Mucosa of descending colon (tissue), 3 donors: ENCODE measurements around the gene CENPL. TPM values are rescaled to one million over a fixed set of nuclear protein-coding genes. Genes with fewer than 3 reads are reported as not detected.
"Not testable (repeated sequence)": the region's sequence is repeated elsewhere in the genome, so short reads cannot be mapped to it uniquely, and the experiment has no call there.

Source experiments
- ATAC-seq: fragments of 200-7000 bp; cut with Tn5 transposase; one replicate; pipeline ENCODE4 v1.9.1; 2020; ENCODE audit warnings: mild to moderate bottlenecking, moderate library complexity
- DNase-seq, 3 donors: peaks; one replicate each; pipeline ENCODE4 v3.0.0-alpha.2; 2020
- H3K36me3 ChIP-seq: fragments of 200-600 bp; one replicate; pipeline ENCODE4 v1.8.0; 2021; ENCODE audit warnings: low read depth, mild to moderate bottlenecking
- H3K4me1 ChIP-seq: fragments of 200-600 bp; one replicate; pipeline ENCODE4 v1.8.0; 2021; ENCODE audit warnings: low read depth, mild to moderate bottlenecking
- H3K4me3 ChIP-seq: fragments of 200-600 bp; one replicate; pipeline ENCODE4 v1.8.0; 2021; ENCODE audit warnings: mild to moderate bottlenecking
- H3K9me3 ChIP-seq: fragments of 200-600 bp; one replicate; pipeline ENCODE4 v1.8.0; 2021; ENCODE audit warnings: mild to moderate bottlenecking
- CTCF ChIP-seq: fragments of 200-600 bp; IDR thresholded peaks from one replicate; pipeline ENCODE4 v1.8.0; 2022; ENCODE audit warnings: antibody characterized with exemption, mild to moderate bottlenecking
- intact Hi-C, 2 donors: fragments of 100-400 bp; cut with DNase I in 1 of 2; cut with micrococcal nuclease in 1 of 2; formaldehyde crosslinking; loops; one replicate each; pipeline versions ENCODE4 v1.11.0 to v1.11.1; 2022; cut with DNase I, micrococcal nuclease
- total RNA-seq, 3 donors: library from RNA; stranded (reverse); fragmentation: NEBNext Ultra II Directional in 2 of 3; extraction: Animal tissue kit (Norgen Biotek cat#: 25700) in 2 of 3; gene quantifications; one replicate each; pipeline versions ENCODE4 v1.2.1 to v1.2.4, GENCODE V29; 2021 to 2023
- donor health status: DM: no; HTN: no; CAD: no; lungs with moderate emphysema.
- donor health status: DM: no; HTN: no; CAD: no.
- donor health status: DM: no; HTN: yes; CAD: no.

CENPL gene
- total RNA-seq, 3 donors from 2014 or later: 6.5 to 8.3 (median 6.7) TPM

GRCh38 chr1:173861731-173862145, 37.1 kb upstream of the CENPL start:
- peaks cover 10% of the 10 kb centered on the region for H3K4me1 ChIP-seq
- no peak for DNase-seq
- TF ChIP-seq CTCF: no peak
- peak; percentile 31 for ATAC-seq
- intact Hi-C loops: no loop called here
- H3K9me3 ChIP-seq: no peaks in the 10 kb centered on the region
- no peaks in the 10 kb centered on the region for H3K36me3 ChIP-seq
- no peak overlapping the region for H3K4me3 ChIP-seq

GRCh38 chr1:173860065-173860464, 35.4 kb upstream of the CENPL start:
- no peak for TF ChIP-seq CTCF
- Histone ChIP-seq H3K9me3 (no peaks in the 10 kb centered on the region), H3K36me3 (no peaks in the 10 kb centered on the region), H3K4me3 (no peak overlapping the region), H3K4me1 (no peaks in the 10 kb centered on the region)
- ATAC-seq: no peak
- intact Hi-C loops: no loop called here
- DNase-seq: no peak

GRCh38 chr1:173859547-173859946, 34.9 kb upstream of the CENPL start:
- H3K36me3 ChIP-seq, ATAC-seq: not testable (repeated sequence)

GRCh38 chr1:173857363-173857917, 32.8 kb upstream of the CENPL start:
- H3K4me1 ChIP-seq: no peaks in the 10 kb centered on the region
- no peak for TF ChIP-seq CTCF
- H3K36me3 ChIP-seq: no peaks in the 10 kb centered on the region
- DNase-seq (no peak), ATAC-seq (no peak)
- H3K9me3 ChIP-seq: no peaks in the 10 kb centered on the region
- H3K4me3 ChIP-seq: no peak overlapping the region
- intact Hi-C loops: no loop called here

More at GRCh38 chr1:173859547-173859946, 34.9 kb upstream of the CENPL start:
- H3K4me1 ChIP-seq, H3K4me3 ChIP-seq, H3K9me3 ChIP-seq, intact Hi-C loops, DNase-seq: not testable (repeated sequence)

- H3K36me3 ChIP-seq: no peaks in the 10 kb centered on the region
- H3K4me3 ChIP-seq: no peak overlapping the region
- DNase-seq (no peak), ATAC-seq (no peak)
- no peaks in the 10 kb centered on the region for H3K4me1 ChIP-seq
- H3K9me3 ChIP-seq: no peaks in the 10 kb centered on the region
- intact Hi-C loops: no loop called here
- no peak for TF ChIP-seq CTCF
Measured at GRCh38 chr1:173856903-173857302, 32.2 kb upstream of the CENPL start.

- intact Hi-C loops: no loop called here
- TF ChIP-seq CTCF: no peak
Measured at GRCh38 chr1:173856014-173856413, 31.3 kb upstream of the CENPL start.

More at GRCh38 chr1:173856014-173856413, 31.3 kb upstream of the CENPL start:
- no peak for DNase-seq
- ATAC-seq: no peak
- Histone ChIP-seq H3K9me3 (no peaks in the 10 kb centered on the region), H3K36me3 (no peaks in the 10 kb centered on the region), H3K4me1 (no peaks in the 10 kb centered on the region), H3K4me3 (no peak overlapping the region)
